Activated CD4-positive, CD25-positive, alpha-beta regulatory T cell treated with anti-CD3 and anti-CD28 coated beads, Interleukin-2, amount 50 U/mL, for 72 hours (primary cell): ENCODE results near the gene RBMXL3.

ENCODE experiments used
- DNase-seq: peaks from one replicate; pipeline ENCODE4 v3.0.0; 2021

The RBMXL3 gene

GRCh38 chrX:115233497-115234455 is 44.6 kb downstream of the RBMXL3 start, which contains the start of gene LRCH2:
Gene LRCH2 (minus strand): TSS chrX:115234096. CDS start chrX:115234041, 55 bp downstream.
- no peak for DNase-seq

GRCh38 chrX:115234461-115234860 is 45.3 kb downstream of the RBMXL3 start:
- no peak for DNase-seq

- DNase-seq: no peak
Measured at GRCh38 chrX:115236560-115236959, 47.4 kb downstream of the RBMXL3 start.

- DNase-seq: no peak
Measured at GRCh38 chrX:115237056-115237455, 47.8 kb downstream of the RBMXL3 start.
